CD1c-positive myeloid dendritic cell (primary cell): ENCODE results near the gene ANGEL2.
"Not testable (repeated sequence)": the region's sequence is repeated elsewhere in the genome, so short reads cannot be mapped to it uniquely, and the experiment has no call there.

Source experiments
- DNase-seq: peaks from one replicate; pipeline ENCODE4 v3.0.0-alpha.2; 2016; ENCODE audit errors: extremely low spot score

Gene ANGEL2

GRCh38 chr1:213015099-213016050, at the start of gene ANGEL2:
TSS of gene ANGEL2 (minus strand) at chr1:213015867. CDS start at chr1:213015671, 196 bp downstream.
- peak; percentile 99 for DNase-seq

- no peak for DNase-seq
Measured at GRCh38 chr1:213061263-213061662, 45.6 kb upstream of the ANGEL2 start.

- DNase-seq = no peak
Measured at GRCh38 chr1:213060836-213061235, 45.2 kb upstream of the ANGEL2 start.

- DNase-seq = no peak
Measured at GRCh38 chr1:213057264-213058059, 41.8 kb upstream of the ANGEL2 start.

GRCh38 chr1:213055767-213056166, 40.1 kb upstream of the ANGEL2 start:
- DNase-seq = no peak

- peak; percentile 33 for DNase-seq
Measured at GRCh38 chr1:213054733-213055591, 39.3 kb upstream of the ANGEL2 start.

GRCh38 chr1:213054142-213054541, 38.5 kb upstream of the ANGEL2 start:
- DNase-seq = no peak

- no peak for DNase-seq
Measured at GRCh38 chr1:213053455-213053854, 37.8 kb upstream of the ANGEL2 start.

GRCh38 chr1:213051881-213052202, 36.2 kb upstream of the ANGEL2 start:
- no peak for DNase-seq

- peak; percentile 90 for DNase-seq
Measured at GRCh38 chr1:213051127-213051880, 35.6 kb upstream of the ANGEL2 start, which contains the start of gene RPS6KC1. TSS of gene RPS6KC1 (plus strand) at chr1:213051241. CDS start at chr1:213051405, 164 bp downstream.

GRCh38 chr1:213050745-213051126, 35.1 kb upstream of the ANGEL2 start:
- DNase-seq = no peak

- DNase-seq = no peak
Measured at GRCh38 chr1:213049232-213049631, 33.6 kb upstream of the ANGEL2 start.

- not testable (repeated sequence) for DNase-seq
Measured at GRCh38 chr1:213045321-213046226, 29.9 kb upstream of the ANGEL2 start.

- DNase-seq = no peak
Measured at GRCh38 chr1:213041443-213041842, 25.8 kb upstream of the ANGEL2 start.

- DNase-seq = no peak
Measured at GRCh38 chr1:213035573-213035972, 19.9 kb upstream of the ANGEL2 start.

GRCh38 chr1:213034713-213035112, 19.0 kb upstream of the ANGEL2 start:
- no peak for DNase-seq

- no peak for DNase-seq
Measured at GRCh38 chr1:213032651-213033050, 17.0 kb upstream of the ANGEL2 start.

GRCh38 chr1:213027024-213027423, 11.4 kb upstream of the ANGEL2 start:
- not testable (repeated sequence) for DNase-seq

GRCh38 chr1:213020016-213020415, 4.3 kb upstream of the ANGEL2 start:
- DNase-seq = no peak

- no peak for DNase-seq
Measured at GRCh38 chr1:213019450-213019849, 3.8 kb upstream of the ANGEL2 start.
